Trophoblast cell (in vitro differentiated cells and primary cell): Measurements from ENCODE around the gene HYAL2.
A peak's percentile ranks its signal among the peaks of the same experiment; 100 is the strongest.
"Not testable (repeated sequence)": the region's sequence is repeated elsewhere in the genome, so short reads cannot be mapped to it uniquely, and the experiment has no call there.

Experiments
- DNase-seq, 2 donors: peaks; one replicate each; pipeline ENCODE4 v3.0.0-alpha.2; 2016
- H2AFZ ChIP-seq: 2 replicates; pipeline ENCODE4 v1.6.1; 2013; ENCODE audit warnings: low read length, moderate library complexity, mild to moderate bottlenecking; ENCODE audit not compliant: insufficient read depth, poor library complexity
- H2AK5ac ChIP-seq: 2 replicates; pipeline ENCODE4 v1.6.1; 2013; ENCODE audit warnings: mild to moderate bottlenecking, low read length
- H2BK120ac ChIP-seq: 2 replicates; pipeline ENCODE4 v1.6.1; 2013; ENCODE audit warnings: low read length, mild to moderate bottlenecking, moderate library complexity; ENCODE audit not compliant: insufficient read depth, poor library complexity
- H2BK12ac ChIP-seq: 2 replicates; pipeline ENCODE4 v1.6.1; 2013; ENCODE audit warnings: mild to moderate bottlenecking, low read length, moderate library complexity
- H2BK5ac ChIP-seq: 2 replicates; pipeline ENCODE4 v1.6.1; 2013; ENCODE audit warnings: low read length, low read depth, moderate library complexity, mild to moderate bottlenecking; ENCODE audit not compliant: poor library complexity
- H3K14ac ChIP-seq: 2 replicates; pipeline ENCODE4 v1.6.1; 2013; ENCODE audit warnings: mild to moderate bottlenecking, low read length
- H3K18ac ChIP-seq: 2 replicates; pipeline ENCODE4 v1.6.1; 2013; ENCODE audit warnings: mild to moderate bottlenecking, low read length
- H3K23ac ChIP-seq: 2 replicates; pipeline ENCODE4 v1.6.1; 2013; ENCODE audit warnings: low read length
- H3K27ac ChIP-seq: 2 replicates; pipeline ENCODE4 v1.5.1; 2013; ENCODE audit warnings: low read depth, mild to moderate bottlenecking, inconsistent platforms, low read length, moderate library complexity
- H3K27me3 ChIP-seq: 2 replicates; pipeline ENCODE4 v1.6.1; 2013; ENCODE audit warnings: inconsistent platforms, mild to moderate bottlenecking, low read length, moderate library complexity; ENCODE audit not compliant: insufficient read depth
- H3K36me3 ChIP-seq, 2 experiments: 1 replicate in 1 of 2; 2 replicates in 1 of 2; pipeline ENCODE4 v1.6.1; 2013; ENCODE audit warnings: low read length in 2 of 2, mild to moderate bottlenecking in 2 of 2, moderate library complexity in 1 of 2; ENCODE audit not compliant: insufficient read depth in 2 of 2, control insufficient read depth in 1 of 2
- H3K4ac ChIP-seq: 2 replicates; pipeline ENCODE4 v1.6.1; 2013; ENCODE audit warnings: low read depth, mild to moderate bottlenecking, low read length, moderate library complexity
- H3K4me1 ChIP-seq, 2 experiments: 1 replicate in 1 of 2; 2 replicates in 1 of 2; pipeline ENCODE4 v1.6.1; 2013; ENCODE audit warnings: low read length in 2 of 2, mild to moderate bottlenecking in 2 of 2, moderate library complexity in 1 of 2; ENCODE audit not compliant: insufficient read depth in 2 of 2, control insufficient read depth in 1 of 2
- H3K4me2 ChIP-seq: 2 replicates; pipeline ENCODE4 v1.6.1; 2013; ENCODE audit warnings: inconsistent platforms, mild to moderate bottlenecking, low read length, moderate library complexity
- H3K4me3 ChIP-seq: 2 replicates; pipeline ENCODE4 v1.5.1; 2013; ENCODE audit warnings: mild to moderate bottlenecking, low read depth, low read length, inconsistent platforms
- H3K79me1 ChIP-seq: one replicate; pipeline ENCODE4 v1.6.1; 2013; ENCODE audit warnings: low read length
- H3K79me2 ChIP-seq: 2 replicates; pipeline ENCODE4 v1.6.1; 2013; ENCODE audit warnings: low read length, mild to moderate bottlenecking; ENCODE audit not compliant: control insufficient read depth, insufficient read depth, poor library complexity
- H3K9ac ChIP-seq: 2 replicates; pipeline ENCODE4 v1.6.1; 2013; ENCODE audit warnings: mild to moderate bottlenecking, low read length
- H3K9me3 ChIP-seq: 2 replicates; pipeline ENCODE4 v1.6.1; 2013; ENCODE audit warnings: low read depth, mild to moderate bottlenecking, control low read depth, inconsistent platforms, low read length; ENCODE audit not compliant: insufficient read depth
- H4K12ac ChIP-seq: 2 replicates; pipeline ENCODE4 v1.6.1; 2013; ENCODE audit warnings: low read depth, mild to moderate bottlenecking, low read length, moderate library complexity
- H4K8ac ChIP-seq: 2 replicates; pipeline ENCODE4 v1.6.1; 2013; ENCODE audit warnings: low read depth, mild to moderate bottlenecking, low read length, moderate library complexity
- H4K91ac ChIP-seq: one replicate; pipeline ENCODE4 v1.6.1; 2013; ENCODE audit warnings: low read depth, mild to moderate bottlenecking, low read length, moderate library complexity
- WGBS: extraction: QIAGEN DNeasy Blood & Tissue Kit; methylation state at CpG from one replicate; pipeline ENCODE4 v1.1.7; 2013; ENCODE audit warnings: missing lambda C conversion rate; ENCODE audit not compliant: insufficient read length, insufficient coverage; ENCODE audit errors: extremely low coverage; 5-methylcytosine and 5-hydroxymethylcytosine counted together

HYAL2 gene

DNA sequence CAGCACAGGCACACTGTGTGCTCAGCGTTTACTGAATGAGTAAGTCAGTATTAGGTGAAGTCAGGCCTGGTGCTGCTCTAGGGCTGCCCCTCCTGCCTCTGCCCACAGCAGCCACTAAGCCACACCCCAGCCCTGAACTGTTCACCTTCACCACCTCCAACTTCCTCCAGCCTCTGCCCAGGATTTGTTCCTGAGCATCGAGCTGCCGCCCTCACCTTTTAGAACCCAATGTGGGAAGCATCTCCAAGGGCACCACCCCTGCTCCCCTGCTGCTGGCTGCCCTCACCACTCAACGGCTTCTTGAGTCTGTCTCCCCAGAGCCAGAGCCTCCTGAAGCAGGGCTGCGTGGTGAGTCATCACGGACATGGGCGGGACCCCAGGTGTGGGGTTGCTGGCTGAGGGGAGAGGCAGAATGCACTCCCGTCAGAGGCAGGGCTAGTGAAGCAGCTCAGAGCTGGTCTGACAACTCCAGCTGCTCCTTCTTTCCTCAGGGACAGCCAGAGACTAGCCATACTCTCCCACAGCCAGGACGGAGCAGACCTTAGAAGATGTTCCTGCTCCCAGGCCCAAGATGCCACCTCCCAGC lies 5.8 kb downstream of the HYAL2 start:
- Histone ChIP-seq H3K79me1 (peaks cover 8% of the 10 kb centered on the region), H3K18ac (peak overlapping the region; percentile 31), H3K23ac (no peak overlapping the region), H3K79me2 (peaks cover 10% of the 10 kb centered on the region), H3K27ac (peak overlapping the region; percentile 62), H4K12ac (no peak overlapping the region), H3K36me3 (peaks cover 29% of the 10 kb centered on the region in 2 experiments), H4K91ac (no peak overlapping the region), H4K8ac (no peak overlapping the region), H3K27me3 (no peaks in the 10 kb centered on the region), H3K4me1 (peaks cover 27 to 28% of the 10 kb centered on the region in 2 experiments), H2BK120ac (no peak overlapping the region), H3K4me2 (peak overlapping the region; percentile 40), H3K9me3 (peaks cover 2% of the 10 kb centered on the region), H2BK12ac (no peak overlapping the region), H3K9ac (no peak overlapping the region), H2AFZ (no peak overlapping the region), H2AK5ac (no peak overlapping the region), H2BK5ac (no peak overlapping the region), H3K4me3 (no peak overlapping the region), H3K14ac (no peak overlapping the region), H3K4ac (no peak overlapping the region)
- DNase-seq: peak; percentile 53 to 63
- no CpG with 5 or more reads among the region's 9 CpGs for WGBS

GRCh38 chr3:50314816-50315215 lies 7.7 kb downstream of the HYAL2 start:
- Histone ChIP-seq H3K36me3 (peaks cover 27% of the 10 kb centered on the region in 2 experiments), H3K4me1 (peaks cover 20 to 21% of the 10 kb centered on the region in 2 experiments), H3K4me3 (no peak overlapping the region), H3K27me3 (no peaks in the 10 kb centered on the region), H2BK5ac (no peak overlapping the region), H3K23ac (no peak overlapping the region), H2AK5ac (no peak overlapping the region), H4K91ac (no peak overlapping the region), H3K79me2 (no peaks in the 10 kb centered on the region), H3K4ac (no peak overlapping the region), H3K9me3 (peaks cover 2% of the 10 kb centered on the region), H3K14ac (no peak overlapping the region), H4K8ac (no peak overlapping the region), H3K79me1 (no peaks in the 10 kb centered on the region), H3K18ac (no peak overlapping the region), H4K12ac (no peak overlapping the region), H3K9ac (no peak overlapping the region), H2AFZ (no peak overlapping the region), H3K27ac (no peak overlapping the region), H2BK12ac (no peak overlapping the region), H2BK120ac (no peak overlapping the region), H3K4me2 (no peak overlapping the region)
- WGBS: no CpG with 5 or more reads among the region's 4 CpGs
- DNase-seq: no peak

- H4K12ac ChIP-seq: no peak overlapping the region
- no peak for DNase-seq
- H3K27ac ChIP-seq: no peak overlapping the region
- no peak overlapping the region for H3K4ac ChIP-seq
- no CpG with 5 or more reads among the region's 3 CpGs for WGBS
- no peak overlapping the region for H3K14ac ChIP-seq
- no peak overlapping the region for H3K18ac ChIP-seq
- H3K4me2 ChIP-seq: no peak overlapping the region
- H3K23ac ChIP-seq: no peak overlapping the region
- H4K91ac ChIP-seq: no peak overlapping the region
- H3K36me3 ChIP-seq: peaks cover 24% of the 10 kb centered on the region in 2 experiments
- no peaks in the 10 kb centered on the region for H3K79me1 ChIP-seq
- no peak overlapping the region for H3K9ac ChIP-seq
- H3K27me3 ChIP-seq: no peaks in the 10 kb centered on the region
- H3K4me1 ChIP-seq: peaks cover 18 to 19% of the 10 kb centered on the region in 2 experiments
- no peak overlapping the region for H3K4me3 ChIP-seq
- H2BK120ac ChIP-seq: no peak overlapping the region
- no peak overlapping the region for H2AFZ ChIP-seq
- no peak overlapping the region for H2BK5ac ChIP-seq
- no peak overlapping the region for H2AK5ac ChIP-seq
- H3K9me3 ChIP-seq: peaks cover 2% of the 10 kb centered on the region
- H2BK12ac ChIP-seq: no peak overlapping the region
- H3K79me2 ChIP-seq: no peaks in the 10 kb centered on the region
- no peak overlapping the region for H4K8ac ChIP-seq
Observed at GRCh38 chr3:50314342-50314741, 8.2 kb downstream of the HYAL2 start.

- not testable (repeated sequence) for H3K4me3 ChIP-seq, H2BK12ac ChIP-seq, H2AFZ ChIP-seq, H3K4me2 ChIP-seq, H3K9ac ChIP-seq, H3K4me1 ChIP-seq, H3K27ac ChIP-seq, H3K79me1 ChIP-seq, H2AK5ac ChIP-seq, H3K14ac ChIP-seq, H3K18ac ChIP-seq, H4K91ac ChIP-seq, H3K9me3 ChIP-seq, H2BK120ac ChIP-seq, H4K12ac ChIP-seq, H4K8ac ChIP-seq, H3K4ac ChIP-seq, H3K79me2 ChIP-seq, H3K23ac ChIP-seq, H3K27me3 ChIP-seq, H3K36me3 ChIP-seq, DNase-seq, H2BK5ac ChIP-seq
- WGBS: no CpG with 5 or more reads among the region's 32 CpGs
Observed at GRCh38 chr3:50312041-50312440, 10.5 kb downstream of the HYAL2 start.
